ENCODE results near the gene TOX2. TPM values are rescaled to one million over a fixed set of nuclear protein-coding genes. Genes with fewer than 3 reads are reported as not detected.

TOX2 gene
- total RNA-seq, 4 donors from 2014 or later: 0.40 to 3.0 (median 1.6) TPM

DNA sequence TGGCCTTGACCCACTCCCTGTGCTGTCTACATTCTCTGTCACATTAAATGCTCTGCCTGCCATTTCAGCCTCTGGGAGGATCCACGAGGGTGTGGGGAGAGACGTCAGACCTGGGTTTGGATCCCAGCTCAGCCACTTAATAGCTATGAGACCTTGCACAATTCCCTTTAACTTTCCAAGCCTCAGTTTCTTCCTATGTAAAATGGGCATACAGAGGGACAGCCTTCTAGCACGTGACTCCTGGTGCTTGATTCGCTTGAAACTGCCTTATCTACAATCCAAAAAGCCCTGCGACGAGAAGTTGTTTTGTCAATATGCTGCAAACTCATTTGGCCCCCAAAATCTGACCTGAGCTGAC, 40.0 kb downstream of the TOX2 start:
- Histone ChIP-seq H3K36me3 (no peaks in the 10 kb centered on the region), H3K27ac (no peak overlapping the region), H3K4me1 (peaks cover 33% of the 10 kb centered on the region), H3K27me3 (peaks cover 5% of the 10 kb centered on the region), H3K4me3 (no peak overlapping the region), H3K9me3 (no peaks in the 10 kb centered on the region)
- no peak for DNase-seq (ENCODE audit: low spot score in 2 of 2)
- TF ChIP-seq, protein P1, sequence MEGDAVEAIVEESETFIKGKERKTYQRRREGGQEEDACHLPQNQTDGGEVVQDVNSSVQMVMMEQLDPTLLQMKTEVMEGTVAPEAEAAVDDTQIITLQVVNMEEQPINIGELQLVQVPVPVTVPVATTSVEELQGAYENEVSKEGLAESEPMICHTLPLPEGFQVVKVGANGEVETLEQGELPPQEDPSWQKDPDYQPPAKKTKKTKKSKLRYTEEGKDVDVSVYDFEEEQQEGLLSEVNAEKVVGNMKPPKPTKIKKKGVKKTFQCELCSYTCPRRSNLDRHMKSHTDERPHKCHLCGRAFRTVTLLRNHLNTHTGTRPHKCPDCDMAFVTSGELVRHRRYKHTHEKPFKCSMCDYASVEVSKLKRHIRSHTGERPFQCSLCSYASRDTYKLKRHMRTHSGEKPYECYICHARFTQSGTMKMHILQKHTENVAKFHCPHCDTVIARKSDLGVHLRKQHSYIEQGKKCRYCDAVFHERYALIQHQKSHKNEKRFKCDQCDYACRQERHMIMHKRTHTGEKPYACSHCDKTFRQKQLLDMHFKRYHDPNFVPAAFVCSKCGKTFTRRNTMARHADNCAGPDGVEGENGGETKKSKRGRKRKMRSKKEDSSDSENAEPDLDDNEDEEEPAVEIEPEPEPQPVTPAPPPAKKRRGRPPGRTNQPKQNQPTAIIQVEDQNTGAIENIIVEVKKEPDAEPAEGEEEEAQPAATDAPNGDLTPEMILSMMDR (IDR thresholded peaks at IDR 0.05): no peak
- no peak for TF ChIP-seq EP300 (IDR thresholded peaks at IDR 0.05)
- TF ChIP-seq POLR2AphosphoS5 (IDR thresholded peaks at IDR 0.05): no peak
- TF ChIP-seq POLR2A (IDR thresholded peaks at IDR 0.05): no peak
- 62% methylated on average over 6 of the region's 6 CpGs for WGBS

GRCh38 chr20:43955062-43955749, 40.6 kb downstream of the TOX2 start:
- H3K27ac ChIP-seq: no peak overlapping the region

GRCh38 chr20:43955750-43956191, 41.1 kb downstream of the TOX2 start:
- Histone ChIP-seq H3K27ac (no peak overlapping the region), H3K27me3 (peaks cover 5% of the 10 kb centered on the region), H3K4me1 (peaks cover 38% of the 10 kb centered on the region), H3K36me3 (no peaks in the 10 kb centered on the region), H3K9me3 (no peaks in the 10 kb centered on the region), H3K4me3 (no peak overlapping the region)
- WGBS: 70% methylated on average over 8 of the region's 8 CpGs
- no peak for TF ChIP-seq EP300 (IDR thresholded peaks at IDR 0.05)
- DNase-seq (ENCODE audit: low spot score in 2 of 2): no peak

More at GRCh38 chr20:43955062-43955749, 40.6 kb downstream of the TOX2 start:
- DNase-seq (ENCODE audit: low spot score in 2 of 2): no peak
- H3K9me3 ChIP-seq: no peaks in the 10 kb centered on the region
- H3K27me3 ChIP-seq: peaks cover 5% of the 10 kb centered on the region
- no peak overlapping the region for H3K4me3 ChIP-seq
- 25% methylated on average over 4 of the region's 6 CpGs for WGBS
- H3K36me3 ChIP-seq: no peaks in the 10 kb centered on the region
- peaks cover 38% of the 10 kb centered on the region for H3K4me1 ChIP-seq
- TF ChIP-seq EP300 (IDR thresholded peaks at IDR 0.05) (no peak), POLR2A (IDR thresholded peaks at IDR 0.05) (no peak)

DNA sequence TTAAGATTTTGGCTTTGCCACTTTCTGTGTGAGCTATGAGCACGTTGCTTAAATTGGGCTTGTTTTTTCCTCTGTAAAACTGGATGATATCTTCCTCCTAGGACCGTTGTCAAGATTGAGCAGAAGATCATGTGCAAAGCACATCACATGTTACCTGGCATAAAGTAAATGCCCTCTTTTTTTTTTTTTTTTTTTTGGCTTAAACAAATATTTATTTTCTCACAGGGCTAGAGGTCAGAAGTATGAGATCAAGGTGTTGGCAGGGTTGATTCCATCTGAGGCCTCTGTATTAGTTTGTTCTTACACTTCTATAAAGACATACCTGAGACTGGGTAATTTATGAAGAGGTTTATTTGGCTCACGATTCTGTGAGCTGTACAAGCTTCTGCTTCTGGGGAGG, 42.7 kb downstream of the TOX2 start:
- peaks cover 18% of the 10 kb centered on the region for H3K27me3 ChIP-seq
- TF ChIP-seq, protein P1 (IDR thresholded peaks at IDR 0.05): no peak
- TF ChIP-seq POLR2AphosphoS5 (IDR thresholded peaks at IDR 0.05) (no peak), EP300 (IDR thresholded peaks at IDR 0.05) (no peak), POLR2A (IDR thresholded peaks at IDR 0.05) (no peak)
- no peak for DNase-seq (ENCODE audit: low spot score in 2 of 2)
- H3K4me3 ChIP-seq: no peak overlapping the region
- WGBS: 64% methylated on average over 3 of the region's 3 CpGs
- peaks cover 38% of the 10 kb centered on the region for H3K4me1 ChIP-seq
- H3K36me3 ChIP-seq: no peaks in the 10 kb centered on the region
- H3K27ac ChIP-seq: no peak overlapping the region
- no peaks in the 10 kb centered on the region for H3K9me3 ChIP-seq

DNA sequence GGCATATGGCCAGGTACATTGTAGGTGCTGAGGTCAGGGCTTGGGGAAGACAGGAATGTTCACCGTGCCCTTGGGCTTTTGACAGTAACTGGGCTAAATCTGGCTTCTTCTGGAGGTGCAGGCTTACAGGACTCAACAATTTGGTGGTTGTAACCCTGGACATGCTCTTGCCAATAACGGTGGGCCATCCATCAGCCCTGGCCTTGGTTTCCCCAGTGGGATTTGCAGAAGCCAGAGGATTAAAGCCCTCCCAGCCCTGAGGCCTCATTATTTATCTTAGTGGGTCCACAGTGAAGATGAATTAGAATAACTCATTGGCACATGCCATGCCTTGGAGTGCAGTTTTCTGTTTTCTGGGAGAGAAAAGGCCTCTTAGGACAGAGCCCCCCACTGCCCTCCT, 44.0 kb downstream of the TOX2 start:
- Histone ChIP-seq H3K27ac (no peak overlapping the region), H3K4me3 (no peak overlapping the region), H3K4me1 (peaks cover 38% of the 10 kb centered on the region), H3K27me3 (peaks cover 19% of the 10 kb centered on the region), H3K9me3 (no peaks in the 10 kb centered on the region), H3K36me3 (no peaks in the 10 kb centered on the region)
- TF ChIP-seq POLR2A (IDR thresholded peaks at IDR 0.05) (no peak), EP300 (IDR thresholded peaks at IDR 0.05) (no peak), POLR2AphosphoS5 (IDR thresholded peaks at IDR 0.05) (no peak)
- TF ChIP-seq, protein P1 (IDR thresholded peaks at IDR 0.05): no peak
- 83% methylated on average over 2 of the region's 2 CpGs for WGBS
- no peak for DNase-seq (ENCODE audit: low spot score in 2 of 2)

GRCh38 chr20:43959079-43959919, 44.6 kb downstream of the TOX2 start:
- no peak for DNase-seq (ENCODE audit: low spot score in 2 of 2)

More at GRCh38 chr20:43959079-43959919, 44.6 kb downstream of the TOX2 start:
- peaks cover 38% of the 10 kb centered on the region for H3K4me1 ChIP-seq
- H3K36me3 ChIP-seq: no peaks in the 10 kb centered on the region
- TF ChIP-seq POLR2A (IDR thresholded peaks at IDR 0.05) (no peak), POLR2AphosphoS5 (IDR thresholded peaks at IDR 0.05) (no peak), EP300 (IDR thresholded peaks at IDR 0.05) (no peak)
- TF ChIP-seq, protein P1 (IDR thresholded peaks at IDR 0.05): no peak
- H3K27ac ChIP-seq: no peak overlapping the region
- WGBS: 23% methylated on average over 17 of the region's 19 CpGs
- H3K27me3 ChIP-seq: peaks cover 19% of the 10 kb centered on the region
- no peaks in the 10 kb centered on the region for H3K9me3 ChIP-seq
- no peak overlapping the region for H3K4me3 ChIP-seq
